Measurements from ENCODE around the gene SNAP91.
A peak's percentile ranks its signal among the peaks of the same experiment; 100 is the strongest.
"Not testable (repeated sequence)": the region's sequence is repeated elsewhere in the genome, so short reads cannot be mapped to it uniquely, and the experiment has no call there.

The SNAP91 gene, protein sequence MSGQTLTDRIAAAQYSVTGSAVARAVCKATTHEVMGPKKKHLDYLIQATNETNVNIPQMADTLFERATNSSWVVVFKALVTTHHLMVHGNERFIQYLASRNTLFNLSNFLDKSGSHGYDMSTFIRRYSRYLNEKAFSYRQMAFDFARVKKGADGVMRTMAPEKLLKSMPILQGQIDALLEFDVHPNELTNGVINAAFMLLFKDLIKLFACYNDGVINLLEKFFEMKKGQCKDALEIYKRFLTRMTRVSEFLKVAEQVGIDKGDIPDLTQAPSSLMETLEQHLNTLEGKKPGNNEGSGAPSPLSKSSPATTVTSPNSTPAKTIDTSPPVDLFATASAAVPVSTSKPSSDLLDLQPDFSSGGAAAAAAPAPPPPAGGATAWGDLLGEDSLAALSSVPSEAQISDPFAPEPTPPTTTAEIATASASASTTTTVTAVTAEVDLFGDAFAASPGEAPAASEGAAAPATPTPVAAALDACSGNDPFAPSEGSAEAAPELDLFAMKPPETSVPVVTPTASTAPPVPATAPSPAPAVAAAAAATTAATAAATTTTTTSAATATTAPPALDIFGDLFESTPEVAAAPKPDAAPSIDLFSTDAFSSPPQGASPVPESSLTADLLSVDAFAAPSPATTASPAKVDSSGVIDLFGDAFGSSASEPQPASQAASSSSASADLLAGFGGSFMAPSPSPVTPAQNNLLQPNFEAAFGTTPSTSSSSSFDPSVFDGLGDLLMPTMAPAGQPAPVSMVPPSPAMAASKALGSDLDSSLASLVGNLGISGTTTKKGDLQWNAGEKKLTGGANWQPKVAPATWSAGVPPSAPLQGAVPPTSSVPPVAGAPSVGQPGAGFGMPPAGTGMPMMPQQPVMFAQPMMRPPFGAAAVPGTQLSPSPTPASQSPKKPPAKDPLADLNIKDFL

DNA sequence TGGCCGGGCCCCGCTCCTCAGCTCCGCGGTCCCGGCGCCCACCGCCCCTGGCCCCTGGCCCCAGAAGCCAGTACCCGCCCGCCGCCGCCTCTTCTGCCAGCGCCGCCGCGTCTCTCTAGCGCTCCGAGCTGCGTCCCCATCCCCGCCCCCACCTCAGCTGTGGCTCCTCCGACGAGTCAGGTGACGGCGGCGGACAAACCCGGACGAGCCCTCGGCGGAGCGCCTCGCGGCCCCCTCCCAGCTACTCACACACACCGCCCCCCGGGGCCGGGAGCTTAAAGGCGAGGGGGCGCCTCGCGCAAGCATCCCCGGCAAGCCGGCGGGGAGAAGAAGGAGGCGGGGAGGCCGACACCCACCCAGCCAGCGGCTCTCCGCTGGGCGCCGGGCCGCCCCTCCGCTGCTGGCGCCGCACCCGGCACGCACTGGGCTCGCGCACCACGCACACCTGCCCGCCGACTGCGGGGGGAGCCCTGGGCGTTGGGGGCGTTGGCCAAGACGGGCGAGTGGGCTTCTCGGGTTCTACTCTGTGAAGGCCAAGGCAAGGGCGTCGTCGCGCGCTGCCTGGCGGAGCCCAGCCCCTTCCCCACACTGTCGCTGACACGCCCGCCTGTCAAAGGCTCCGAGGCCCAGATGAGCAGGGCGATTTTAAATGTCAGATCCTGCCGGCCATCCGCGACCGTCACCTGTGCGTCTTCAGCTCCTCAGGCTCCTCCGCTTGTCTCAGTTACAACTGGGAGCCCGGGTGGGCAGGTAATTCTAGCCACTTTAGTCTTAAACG, at the start of gene SNAP91:
Gene SNAP91 (minus strand): TSS at position 132 of the 778 bp plus-strand sequence. CDS start 1,174 bp downstream, outside the sequence.
- no peak for FAIRE-seq
- DNase-seq (ENCODE audit: low spot score): peak; percentile 61

DNA sequence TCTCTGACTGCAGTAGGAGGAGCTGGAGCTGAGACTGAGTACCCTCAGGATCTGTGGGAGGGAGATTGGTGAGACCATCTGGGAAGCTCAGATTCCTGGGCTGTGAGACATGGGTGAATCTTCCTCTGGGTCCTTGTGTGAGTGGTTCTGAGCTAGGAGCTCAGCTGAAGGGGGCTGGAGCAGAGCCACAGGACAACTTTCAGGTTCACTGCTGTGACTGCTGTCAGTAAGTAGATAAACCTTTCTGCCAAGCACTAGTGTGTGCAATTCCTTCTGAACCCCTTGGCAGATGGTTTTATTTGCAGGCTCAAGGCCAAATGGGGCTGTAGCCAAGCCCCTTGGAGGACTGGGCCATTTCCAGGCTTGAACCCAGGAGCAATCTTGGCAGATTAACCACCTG, 49.6 kb upstream of the SNAP91 start:
- FAIRE-seq (no peak), DNase-seq (ENCODE audit: low spot score) (no peak)

DNA sequence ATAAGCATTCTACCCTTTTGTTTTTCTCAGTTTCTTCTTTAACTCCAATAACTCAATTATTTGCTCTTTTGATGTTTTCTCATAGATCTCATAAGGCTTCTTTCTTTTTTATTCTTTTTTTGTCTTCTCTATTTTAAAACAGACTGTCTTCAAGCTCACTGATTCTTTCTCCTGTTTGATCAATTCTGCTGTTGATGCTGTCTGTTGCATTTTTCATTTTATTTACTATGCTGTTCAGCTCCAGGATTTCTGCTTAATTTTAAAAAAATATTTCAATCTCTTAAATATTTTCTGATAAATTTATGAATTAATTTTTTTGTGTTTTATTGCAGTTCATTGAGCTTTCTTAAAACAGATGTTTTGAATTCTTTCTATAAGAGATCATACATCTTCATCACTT, 48.1 kb upstream of the SNAP91 start:
- FAIRE-seq (no peak), DNase-seq (ENCODE audit: low spot score) (no peak)

DNA sequence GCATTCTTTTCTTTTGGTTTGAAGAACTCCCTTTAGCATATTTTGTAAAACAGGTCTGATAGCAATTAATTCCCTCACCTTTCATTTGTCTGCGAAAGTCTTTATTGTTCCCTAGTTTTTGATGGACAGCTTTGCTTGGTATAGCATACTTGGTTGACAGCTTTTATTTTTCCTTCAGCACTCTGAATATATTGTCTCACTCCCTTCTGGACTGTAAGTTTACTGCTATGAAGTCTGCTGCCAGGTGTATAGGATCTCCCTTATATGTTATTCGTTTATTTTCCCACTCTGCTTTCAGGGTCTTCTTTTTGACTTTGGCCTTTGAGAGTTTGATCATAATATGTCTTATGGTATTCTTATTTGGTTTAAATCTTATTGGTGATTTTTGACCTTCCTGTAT, 47.7 kb upstream of the SNAP91 start:
- no peak for FAIRE-seq
- DNase-seq (ENCODE audit: low spot score): no peak

DNA sequence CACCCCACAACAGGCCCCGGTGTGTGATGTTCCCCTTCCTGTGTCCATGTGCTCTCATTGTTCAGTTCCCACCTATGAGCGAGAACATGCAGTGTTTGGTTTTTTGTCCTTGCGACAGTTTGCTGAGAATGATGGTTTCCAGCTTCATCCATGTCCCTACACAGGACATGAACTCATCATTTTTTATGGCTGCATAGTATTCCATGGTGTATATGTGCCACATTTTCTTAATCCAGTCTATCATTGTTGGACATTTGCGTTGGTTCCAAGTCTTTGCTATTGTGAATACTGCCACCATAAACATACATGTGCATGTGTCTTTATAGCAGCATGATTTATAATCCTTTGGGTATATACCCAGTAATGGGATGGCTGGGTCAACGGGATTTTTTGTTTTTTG, 43.5 kb upstream of the SNAP91 start:
- DNase-seq (ENCODE audit: low spot score); FAIRE-seq: not testable (repeated sequence)

DNA sequence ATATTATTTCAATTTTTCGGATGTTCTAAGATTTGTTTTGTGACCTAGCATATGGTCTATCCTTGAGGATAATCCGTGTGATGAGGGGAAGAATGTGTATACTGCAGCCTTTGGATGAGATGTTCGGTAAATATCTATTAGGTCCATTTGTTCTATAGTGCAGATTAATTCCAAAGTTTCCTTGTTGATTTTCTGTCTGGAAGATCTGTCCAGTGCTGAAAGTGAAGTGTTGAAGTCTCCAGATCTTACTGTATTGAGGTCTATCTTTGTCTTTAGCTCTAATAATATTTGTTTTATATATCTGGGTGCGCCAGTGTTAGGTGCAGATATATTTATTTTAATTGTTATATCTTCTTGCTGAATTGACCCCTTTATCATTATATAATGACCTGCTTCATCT, 32.2 kb upstream of the SNAP91 start:
- FAIRE-seq: no peak
- DNase-seq (ENCODE audit: low spot score): no peak

DNA sequence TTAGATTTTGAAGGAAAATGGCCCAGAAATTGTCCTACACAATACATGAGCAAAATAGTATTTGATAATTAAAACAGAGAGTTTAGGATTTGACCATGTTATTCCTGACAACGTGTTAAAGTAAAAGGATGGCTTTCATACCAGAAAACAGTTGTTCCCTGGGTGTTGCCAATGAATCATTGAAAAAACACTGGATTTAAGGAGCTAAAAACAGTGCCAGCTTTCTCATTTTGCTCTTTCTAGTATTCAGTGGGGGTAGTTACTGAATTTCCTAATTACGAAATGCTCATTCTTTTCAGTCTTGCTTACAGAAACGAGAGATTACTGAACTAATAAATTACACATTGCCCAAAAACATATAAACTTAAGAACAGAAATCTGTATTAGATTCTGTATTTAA, 26.6 kb upstream of the SNAP91 start:
- DNase-seq (ENCODE audit: low spot score): no peak
- FAIRE-seq: no peak

DNA sequence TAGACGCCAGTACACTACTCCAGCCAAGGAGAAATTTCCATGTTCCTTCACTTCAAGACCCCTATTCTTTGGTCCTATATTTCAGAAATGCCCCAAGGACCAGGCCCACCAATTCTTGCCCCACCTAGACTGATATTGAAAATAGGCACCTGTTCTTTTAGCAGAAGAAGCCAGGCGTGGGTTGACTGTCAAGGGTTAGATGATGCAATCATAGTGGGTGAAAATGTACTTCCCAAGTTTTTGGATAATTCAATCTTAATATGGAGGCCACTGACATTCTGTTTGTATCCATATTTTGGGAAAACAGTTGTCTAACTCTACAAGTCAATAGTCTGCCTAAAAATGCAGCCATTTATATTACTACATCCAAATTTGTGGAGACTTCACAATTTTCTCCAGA, 21.0 kb upstream of the SNAP91 start:
- FAIRE-seq (no peak), DNase-seq (ENCODE audit: low spot score) (no peak)

DNA sequence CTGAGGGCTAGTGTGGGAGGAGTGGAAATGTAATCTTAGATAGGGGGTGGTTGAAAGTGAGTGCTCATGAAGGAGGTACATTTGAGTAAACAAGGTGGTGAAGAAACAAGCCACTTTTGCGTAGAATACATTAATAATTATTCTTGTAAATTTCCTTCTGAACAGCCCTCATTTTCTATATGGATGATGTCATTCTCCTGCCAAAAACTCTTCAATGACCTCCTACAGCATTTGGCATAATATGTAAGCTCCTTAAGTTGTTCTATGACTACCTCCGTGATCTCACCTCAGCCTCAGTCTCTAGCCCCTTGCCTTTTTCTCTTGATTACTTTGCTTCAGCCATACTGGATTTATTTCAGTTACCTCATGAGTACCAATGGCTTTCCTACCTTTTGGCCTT, 14.0 kb upstream of the SNAP91 start:
- no peak for DNase-seq (ENCODE audit: low spot score)
- no peak for FAIRE-seq

DNA sequence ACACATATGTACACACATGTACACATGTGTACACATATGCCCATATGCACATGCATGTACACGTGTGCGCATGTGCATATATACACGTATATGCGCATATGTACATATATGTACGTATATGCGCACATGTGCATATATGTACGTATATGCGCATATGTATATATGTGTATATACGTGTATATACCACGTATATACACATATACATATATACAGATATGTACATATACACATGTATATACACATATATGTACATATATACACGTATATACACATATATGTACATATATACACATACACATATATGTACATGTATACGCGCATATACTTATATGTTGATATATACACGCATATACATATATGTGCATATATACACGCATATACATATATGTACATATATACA, 8.9 kb upstream of the SNAP91 start:
- FAIRE-seq (peak; percentile 89), DNase-seq (ENCODE audit: low spot score) (no peak)

DNA sequence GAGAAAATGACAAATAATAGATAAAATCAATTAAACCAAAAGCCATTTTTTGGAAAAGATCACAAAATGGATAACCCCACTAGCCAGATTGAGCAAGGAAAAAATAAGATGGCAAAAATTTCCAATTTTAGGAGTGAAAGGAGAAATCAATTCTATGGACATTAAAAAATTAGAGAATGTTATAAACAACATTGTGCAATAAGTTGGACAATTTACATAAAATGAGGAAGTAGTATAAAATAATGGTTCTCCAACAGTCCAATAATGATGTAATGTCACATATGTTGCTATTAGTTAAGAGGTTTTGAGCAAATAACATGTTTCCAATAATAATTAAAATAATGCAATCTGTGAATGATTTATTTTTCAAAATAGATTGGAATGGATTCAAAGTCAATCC, 3.1 kb upstream of the SNAP91 start:
- no peak for FAIRE-seq

DNA sequence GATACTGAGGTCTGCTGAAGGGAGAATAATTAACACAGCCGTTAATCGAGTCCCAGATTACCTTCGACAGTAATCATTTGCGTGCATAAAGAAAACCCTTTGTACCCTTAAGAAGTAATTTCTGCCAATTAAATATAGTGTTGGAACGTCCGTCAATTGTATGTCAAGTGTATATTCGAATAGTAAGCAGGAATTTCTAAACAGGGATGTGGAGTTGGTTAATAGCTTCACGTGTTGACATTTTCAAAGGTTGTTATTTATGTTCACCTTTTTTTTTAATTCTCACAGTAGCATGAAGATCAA, 798 bp upstream of the SNAP91 start:
- DNase-seq (ENCODE audit: low spot score): no peak
- FAIRE-seq: no peak

More for the DNA sequence above, 3.1 kb upstream of the SNAP91 start:
- DNase-seq (ENCODE audit: low spot score): no peak

DNA sequence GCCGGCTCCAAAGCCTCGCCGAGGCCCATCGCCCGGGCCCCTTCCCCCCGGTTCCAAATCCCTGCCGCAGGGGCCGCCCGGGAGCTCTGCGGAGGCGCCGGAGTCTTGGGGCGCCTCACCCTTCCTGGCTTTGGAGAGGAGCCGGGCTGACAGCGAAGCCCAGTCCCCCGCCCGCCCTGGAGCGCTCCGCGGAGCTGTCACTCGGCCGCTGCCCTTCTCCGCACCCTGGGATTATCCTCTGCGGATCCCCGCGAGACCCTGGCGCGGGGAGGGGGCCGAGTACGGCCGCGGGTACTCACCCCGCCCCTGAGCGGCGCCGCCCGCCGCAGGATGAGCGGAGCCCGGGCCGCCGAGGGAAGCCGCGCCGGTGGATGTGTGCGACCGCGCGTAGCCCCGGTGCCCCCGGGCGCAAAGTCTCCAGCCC, 343 bp downstream of the SNAP91 start:
- FAIRE-seq: no peak
- peak; percentile 29 for DNase-seq (ENCODE audit: low spot score)

DNA sequence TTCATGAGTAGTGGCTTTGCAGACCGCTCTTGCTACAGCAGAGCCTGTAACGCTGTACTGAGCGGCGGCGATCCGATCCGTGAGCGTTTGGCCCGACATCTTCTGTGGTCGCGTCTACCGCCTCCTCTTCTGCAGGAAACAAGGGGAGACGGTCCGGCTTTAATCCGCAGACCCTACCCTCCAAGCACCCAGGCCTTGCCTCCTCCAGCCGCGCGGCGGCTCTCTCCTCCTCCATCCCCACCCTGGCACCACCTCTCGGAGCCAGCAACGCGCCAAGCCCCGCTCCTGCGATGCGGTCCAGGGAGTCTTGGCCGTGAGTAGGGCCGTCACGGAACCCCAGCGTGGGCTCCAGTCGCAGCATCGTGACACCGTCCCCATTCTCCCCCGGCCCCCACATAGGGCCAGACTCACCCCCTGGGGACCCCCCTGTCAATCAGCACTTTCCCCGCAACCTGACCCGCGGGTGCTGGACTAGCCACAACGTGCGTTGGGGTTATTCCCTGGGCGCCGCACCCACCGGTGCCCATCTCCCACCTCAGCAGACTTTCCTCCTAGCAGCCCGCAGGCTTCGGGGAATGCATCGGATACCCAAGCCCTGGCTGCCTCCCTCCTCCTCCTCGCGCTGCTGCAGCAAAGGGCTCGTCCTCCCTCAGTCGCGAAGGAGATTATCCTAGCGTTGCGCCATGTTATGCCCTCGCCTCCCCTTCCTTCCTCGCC, 914 bp downstream of the SNAP91 start:
- peak; percentile 20 for DNase-seq (ENCODE audit: low spot score)
- FAIRE-seq: no peak

DNA sequence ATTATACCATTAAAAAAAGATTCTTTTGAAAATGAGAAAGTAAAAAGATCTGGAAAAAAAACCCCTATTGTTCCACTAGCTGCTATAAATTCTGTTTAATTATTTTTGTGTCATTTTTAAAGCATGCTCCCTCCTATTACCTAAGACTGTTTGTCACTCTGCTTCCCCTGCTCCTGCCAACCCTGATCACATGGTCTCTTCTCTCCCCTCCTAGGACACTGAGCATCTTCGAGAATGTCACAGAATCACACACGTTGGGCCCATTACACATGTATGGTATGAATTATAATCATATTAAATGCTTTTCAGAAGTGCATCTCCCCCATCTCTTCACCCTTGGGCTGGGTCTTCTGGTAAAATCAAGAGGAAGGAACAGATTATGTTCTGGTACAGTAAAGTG, 6.2 kb downstream of the SNAP91 start:
- no peak for FAIRE-seq
- DNase-seq (ENCODE audit: low spot score): no peak

DNA sequence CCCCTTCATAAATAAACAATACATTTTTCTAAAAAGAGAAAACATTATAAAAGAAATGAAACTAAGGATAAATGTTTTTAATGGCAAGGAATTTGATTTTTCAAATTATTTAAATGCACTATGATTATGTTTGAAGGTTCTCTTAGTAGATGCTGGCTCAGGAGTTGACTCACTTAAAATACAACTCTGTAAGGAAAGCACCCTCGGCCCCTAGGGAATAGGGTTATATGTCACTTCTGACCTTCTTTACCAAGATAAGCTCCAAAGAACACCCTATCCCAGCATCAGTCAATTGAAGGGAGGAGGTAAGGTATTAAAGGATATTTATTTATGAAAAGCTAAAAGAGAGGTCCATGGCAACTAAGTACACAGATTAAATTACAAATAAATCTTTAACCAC, 6.8 kb downstream of the SNAP91 start:
- no peak for DNase-seq (ENCODE audit: low spot score)
- no peak for FAIRE-seq

DNA sequence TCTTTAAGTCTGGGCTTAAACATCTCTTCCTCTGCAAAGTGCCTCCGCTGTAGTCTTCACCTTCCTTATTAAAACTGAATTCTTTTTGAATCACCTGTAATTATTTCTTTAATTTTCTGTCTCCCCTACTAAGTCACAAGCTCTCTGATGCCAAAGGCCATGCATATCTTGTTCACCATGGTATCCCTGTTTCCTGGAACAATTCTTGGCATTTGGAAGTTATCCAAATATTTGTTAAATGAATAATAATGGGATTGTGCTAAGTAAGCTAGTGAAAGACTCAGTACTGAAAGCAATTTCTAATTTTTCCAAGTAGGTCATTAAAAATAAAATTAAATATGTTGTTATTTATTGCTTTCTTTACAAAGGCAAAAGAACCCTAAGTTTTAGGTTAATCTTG, 12.2 kb downstream of the SNAP91 start:
- FAIRE-seq: no peak
- DNase-seq (ENCODE audit: low spot score): peak; percentile 14

DNA sequence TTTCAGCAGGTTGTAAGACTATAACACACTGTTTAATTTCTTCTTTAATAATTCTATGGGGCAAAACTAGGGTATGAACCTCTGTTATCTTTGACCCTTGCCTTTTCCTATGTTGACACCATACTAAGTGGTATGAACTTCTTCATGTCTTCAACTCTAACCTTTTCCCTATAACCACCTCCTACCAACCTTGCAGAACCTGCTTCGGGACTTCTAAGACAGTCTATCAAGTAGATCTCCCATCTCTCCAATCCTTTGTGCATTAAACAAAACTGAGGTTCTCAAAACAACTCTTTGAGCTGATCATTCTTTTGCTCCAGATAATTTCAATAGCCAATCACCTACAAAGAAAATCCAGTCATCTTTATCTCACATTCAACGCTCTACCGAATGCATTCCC, 23.4 kb downstream of the SNAP91 start:
- FAIRE-seq: no peak
- DNase-seq (ENCODE audit: low spot score): no peak

DNA sequence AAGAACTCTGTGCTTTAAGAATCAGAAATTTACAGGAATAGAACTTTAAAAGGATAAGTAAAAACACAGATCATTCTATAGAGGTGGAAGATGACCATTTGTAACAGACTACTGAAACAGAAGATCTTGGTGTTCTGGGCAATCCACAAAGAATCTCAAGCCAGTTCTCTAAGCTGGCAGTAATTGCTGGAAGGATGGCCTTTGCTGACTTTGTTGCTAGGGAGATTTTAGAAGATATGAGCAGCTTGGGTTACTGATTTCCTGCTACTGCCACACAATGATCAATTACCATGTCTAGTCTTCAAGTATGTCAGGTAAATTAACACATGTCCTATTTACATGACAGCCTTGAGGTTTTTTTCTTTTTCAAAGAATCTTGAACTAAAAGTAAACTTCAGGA, 31.1 kb downstream of the SNAP91 start:
- DNase-seq (ENCODE audit: low spot score): no peak
- FAIRE-seq: no peak

DNA sequence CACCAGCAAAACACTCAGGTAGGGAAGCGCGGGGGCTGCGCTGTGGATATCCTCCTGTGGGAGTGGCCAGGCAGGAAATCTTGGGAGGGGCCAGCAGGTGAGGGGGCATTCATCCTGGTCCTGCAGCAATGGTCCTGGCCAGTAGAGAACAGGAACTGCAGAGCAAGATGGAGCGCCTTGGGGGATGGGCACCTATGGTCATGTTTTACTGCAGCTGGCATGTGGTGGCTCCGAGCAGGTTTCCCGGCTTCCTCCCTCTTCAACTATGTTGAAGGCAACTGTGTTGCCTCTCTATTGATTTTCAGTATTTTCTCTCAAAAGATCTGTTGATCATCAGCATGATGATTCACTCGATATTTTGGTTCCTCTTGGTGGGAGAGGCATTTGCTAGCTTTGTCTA, 70.9 kb downstream of the SNAP91 start:
- FAIRE-seq: no peak
- DNase-seq (ENCODE audit: low spot score): no peak

DNA sequence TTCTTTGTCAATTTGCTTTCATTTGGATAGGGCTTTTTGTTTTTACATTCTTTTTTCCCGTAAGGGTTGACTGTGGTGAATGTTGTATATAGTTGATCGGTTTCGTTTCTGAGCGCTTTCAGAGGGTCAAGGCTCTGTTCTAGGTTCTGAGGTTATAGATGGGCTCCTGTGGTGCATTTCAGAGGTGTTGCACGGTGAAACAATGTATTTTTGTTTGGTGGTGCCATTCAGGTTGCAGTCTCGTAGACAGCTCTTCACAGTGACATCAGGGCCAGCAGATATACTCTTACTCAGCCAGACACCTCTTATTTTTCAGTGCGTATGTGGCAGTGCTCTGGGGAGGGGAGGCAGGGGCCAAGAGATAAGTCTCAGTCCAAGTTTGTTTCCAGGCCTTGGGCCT, 72.1 kb downstream of the SNAP91 start:
- DNase-seq (ENCODE audit: low spot score): no peak
- no peak for FAIRE-seq
